ENCODE results near the gene LSM4.

GRCh38 chr19:18282021-18282787 lies 40.7 kb downstream of the LSM4 start:
- TF ChIP-seq CTCF (IDR thresholded peaks at IDR 0.05) = peak in 3 of 4 donors; percentile 7 to 23 (median 12)
- TF ChIP-seq POLR2A (IDR thresholded peaks at IDR 0.05) = no peak

Data from right lobe of liver (tissue), 4 donors.